IMR-90 (cell line): Measurements from ENCODE around the gene MACC1. TPM values are rescaled to one million over a fixed set of nuclear protein-coding genes. Genes with fewer than 3 reads are reported as not detected.
A peak's percentile ranks its signal among the peaks of the same experiment; 100 is the strongest.

ENCODE experiments used
- ATAC-seq: fragments of 200-7000 bp; cut with Tn5 transposase; 2 replicates; pipeline ENCODE4 v1.9.1; 2020; ENCODE audit warnings: low read depth, mild to moderate bottlenecking, moderate library complexity
- BruUV-seq: library from RNA; stranded (reverse); fragments of 400-500 nt; replicated peaks from 2 replicates; lab custom pipeline; 2021; lab: Mats Ljungman, UMichigan
- CTCF ChIA-PET: fragments of 300-600 bp; formaldehyde crosslinking; extraction: SDS; loops from one replicate; lab custom pipeline; 2021; ENCODE audit warnings: antibody characterized with exemption; lab: Yijun Ruan, JAX
- POLR2A ChIA-PET: fragments of 300-600 bp; sonication (Branson Sonifier 250); formaldehyde crosslinking; loops from one replicate; lab custom pipeline; 2022; ENCODE audit warnings: antibody characterized with exemption; ENCODE audit not compliant: unreplicated experiment; lab: Charles Lee
- DNase-seq: peaks from one replicate; pipeline ENCODE4 v3.0.0; 2013
- H2AFZ ChIP-seq: replicated peaks from 2 replicates; pipeline ENCODE3; 2013; ENCODE audit warnings: low read length, mild to moderate bottlenecking; ENCODE audit not compliant: poor library complexity
- H2AK5ac ChIP-seq: 2 replicates; pipeline ENCODE4 v1.6.1; 2013; ENCODE audit warnings: low read depth, low read length, inconsistent platforms
- H2AK9ac ChIP-seq: replicated peaks from 2 replicates; pipeline ENCODE3; 2013; ENCODE audit warnings: mild to moderate bottlenecking, low read depth, low read length, moderate library complexity; ENCODE audit not compliant: poor library complexity
- H2BK120ac ChIP-seq: 2 replicates; pipeline ENCODE4 v1.6.1; 2013; ENCODE audit warnings: low read depth, low read length, inconsistent platforms
- H2BK15ac ChIP-seq: 3 replicates; pipeline ENCODE4 v1.6.1; 2013; ENCODE audit warnings: low read depth, low read length, inconsistent platforms
- H2BK20ac ChIP-seq: 2 replicates; pipeline ENCODE4 v1.6.1; 2013; ENCODE audit warnings: low read depth, mild to moderate bottlenecking, inconsistent platforms, low read length, moderate library complexity
- H2BK5ac ChIP-seq: 2 replicates; pipeline ENCODE4 v1.6.1; 2013; ENCODE audit warnings: mild to moderate bottlenecking, low read depth, low read length, inconsistent platforms; ENCODE audit not compliant: poor library complexity, severe bottlenecking
- H3K14ac ChIP-seq: replicated peaks from 2 replicates; pipeline ENCODE4 v1.6.1; 2013; ENCODE audit warnings: low read depth, low read length, inconsistent platforms
- H3K18ac ChIP-seq: 2 replicates; pipeline ENCODE4 v1.6.1; 2013; ENCODE audit warnings: low read depth, low read length, control low read depth
- H3K23ac ChIP-seq: 2 replicates; pipeline ENCODE4 v1.6.1; 2013; ENCODE audit warnings: low read depth, low read length, inconsistent platforms
- H3K27ac ChIP-seq: 2 replicates; pipeline ENCODE4 v1.5.1; 2013; ENCODE audit warnings: mild to moderate bottlenecking, control low read depth, low read length; ENCODE audit not compliant: insufficient read depth
- H3K27me3 ChIP-seq: 2 replicates; pipeline ENCODE4 v1.6.1; 2013; ENCODE audit warnings: low read length; ENCODE audit not compliant: control insufficient read depth, insufficient read depth
- H3K36me3 ChIP-seq: 2 replicates; pipeline ENCODE4 v1.6.1; 2013; ENCODE audit warnings: low read length, mixed read lengths; ENCODE audit not compliant: control insufficient read depth, insufficient read depth
- H3K4ac ChIP-seq: 2 replicates; pipeline ENCODE4 v1.6.1; 2013; ENCODE audit warnings: low read depth, low read length, inconsistent platforms
- H3K4me1 ChIP-seq: 2 replicates; pipeline ENCODE4 v1.6.1; 2013; ENCODE audit warnings: low read length, mixed read lengths; ENCODE audit not compliant: control insufficient read depth, insufficient read depth
- H3K4me2 ChIP-seq: 2 replicates; pipeline ENCODE4 v1.6.1; 2013; ENCODE audit warnings: low read depth, mild to moderate bottlenecking, control low read depth, low read length, moderate library complexity
- H3K4me3 ChIP-seq: 2 replicates; pipeline ENCODE4 v1.5.1; 2013; ENCODE audit warnings: low read depth, mild to moderate bottlenecking, control low read depth, low read length, moderate library complexity; ENCODE audit not compliant: insufficient read depth
- H3K56ac ChIP-seq: 2 replicates; pipeline ENCODE4 v1.6.1; 2013; ENCODE audit warnings: low read length, inconsistent platforms; ENCODE audit not compliant: insufficient read depth; ENCODE audit errors: extremely low read depth
- H3K79me1 ChIP-seq, 2 experiments: 2 replicates each; pipeline ENCODE4 v1.6.1; 2013; ENCODE audit warnings: low read length in 2 of 2, inconsistent platforms in 1 of 2, low read depth in 1 of 2
- H3K9ac ChIP-seq: 2 replicates; pipeline ENCODE4 v1.6.1; 2013; ENCODE audit warnings: low read depth, low read length, control low read depth
- H3K9me1 ChIP-seq: 2 replicates; pipeline ENCODE4 v1.6.1; 2013; ENCODE audit warnings: low read length, inconsistent platforms; ENCODE audit not compliant: insufficient read depth
- H3K9me3 ChIP-seq: 2 replicates; pipeline ENCODE4 v1.6.1; 2013; ENCODE audit warnings: low read length; ENCODE audit not compliant: control insufficient read depth, insufficient read depth
- H4K20me1 ChIP-seq: 2 replicates; pipeline ENCODE4 v1.6.1; 2013; ENCODE audit warnings: low read length, inconsistent platforms; ENCODE audit not compliant: insufficient read depth
- H4K5ac ChIP-seq: 2 replicates; pipeline ENCODE4 v1.6.1; 2013; ENCODE audit warnings: mild to moderate bottlenecking, low read depth, low read length, control low read depth
- H4K8ac ChIP-seq, 2 experiments: 2 replicates each; pipeline ENCODE4 v1.6.1; 2013; ENCODE audit warnings: low read depth in 2 of 2, low read length in 2 of 2, control low read depth in 1 of 2, inconsistent platforms in 1 of 2
- H4K91ac ChIP-seq: 2 replicates; pipeline ENCODE4 v1.6.1; 2013; ENCODE audit warnings: low read depth, low read length, inconsistent platforms; ENCODE audit not compliant: insufficient read depth
- CHD1 ChIP-seq: IDR thresholded peaks from 2 replicates; pipeline ENCODE4 v1.6.1; 2012; ENCODE audit warnings: low read depth, low read length, improper control_type of control experiment
- CTCF ChIP-seq: conservative IDR thresholded peaks from 2 replicates; pipeline ENCODE4 v1.5.1; 2012; ENCODE audit warnings: mild to moderate bottlenecking, low read depth, low read length, improper control_type of control experiment
- FOS ChIP-seq: fragments of 150-350 bp; IDR thresholded peaks from 2 replicates; pipeline ENCODE4 v1.6.1; 2016; ENCODE audit warnings: low read depth, low read length
- MAFK ChIP-seq: IDR thresholded peaks from 2 replicates; pipeline ENCODE4 v1.6.1; 2012; ENCODE audit warnings: low read depth, low read length, improper control_type of control experiment
- MAZ ChIP-seq: IDR thresholded peaks from 2 replicates; pipeline ENCODE4 v1.6.1; 2012; ENCODE audit warnings: low read depth, mild to moderate bottlenecking, low read length, improper control_type of control experiment, moderate library complexity, borderline replicate concordance
- MXI1 ChIP-seq: IDR thresholded peaks from 2 replicates; pipeline ENCODE4 v1.6.1; 2012; ENCODE audit warnings: low read depth, mild to moderate bottlenecking, low read length, moderate library complexity, borderline replicate concordance
- RAD21 ChIP-seq: IDR thresholded peaks from 2 replicates; pipeline ENCODE4 v1.6.1; 2012; ENCODE audit warnings: low read length, improper control_type of control experiment
- RCOR1 ChIP-seq: IDR thresholded peaks from 2 replicates; pipeline ENCODE4 v1.6.1; 2012; ENCODE audit warnings: mild to moderate bottlenecking, low read length, improper control_type of control experiment; ENCODE audit not compliant: insufficient replicate concordance
- RFX5 ChIP-seq: IDR thresholded peaks from 2 replicates; pipeline ENCODE4 v1.8.0; 2012; ENCODE audit warnings: low read depth, mild to moderate bottlenecking, low read length, moderate library complexity
- SMC3 ChIP-seq: fragments of 150-350 bp; IDR thresholded peaks from 2 replicates; pipeline ENCODE4 v1.6.1; 2016; ENCODE audit warnings: low read depth, mild to moderate bottlenecking, antibody characterized with exemption, low read length, moderate library complexity
- USF2 ChIP-seq: fragments of 150-350 bp; IDR thresholded peaks from 2 replicates; pipeline ENCODE4 v1.6.1; 2017; ENCODE audit warnings: mild to moderate bottlenecking, antibody characterized with exemption, low read length, low read depth
- WGBS, 2 experiments: methylation state at CpG; one replicate each; pipeline versions ENCODE4 v1.1.5 to v1.1.7; 2013; ENCODE audit warnings: missing lambda C conversion rate in 2 of 2; ENCODE audit not compliant: insufficient read length in 1 of 2; ENCODE audit errors: extremely low coverage in 2 of 2; 5-methylcytosine and 5-hydroxymethylcytosine counted together
- dilution Hi-C: fragments of 300-500 bp; cut with HindIII; formaldehyde crosslinking; loops from one replicate; pipeline ENCODE4 v1.14.3; 2018; ENCODE audit warnings: low sequenced_read_pairs; ENCODE audit not compliant: unreplicated experiment
- in situ Hi-C: fragments of 300-500 bp; cut with MboI; formaldehyde crosslinking; loops from 3 replicates; pipeline ENCODE4 v1.14.3; 2019; ENCODE audit warnings: low sequenced_read_pairs, inconsistent platforms, mixed read lengths
- intact Hi-C: fragments of 100-400 bp; cut with micrococcal nuclease; formaldehyde crosslinking; loops from 2 replicates; pipeline ENCODE4 v1.10.0; 2022
- polyA plus RNA-seq, 3 experiments: library from polyadenylated mRNA; depleted of rRNA; stranded (reverse); fragments of >200 nt; gene quantifications; 2 replicates each; pipeline ENCODE4 v1.2.3, GENCODE V29; 2012; ENCODE audit warnings: low replicate concordance in 1 of 3
- total RNA-seq: library from RNA; depleted of rRNA; stranded (reverse); fragments of >200 nt; gene quantifications from 2 replicates; pipeline ENCODE4 v1.2.3, GENCODE V29; 2012

MACC1 gene
- total and polyA plus RNA-seq, 2 of the 4 experiments (the other 2 are of a cell fraction): under 0.01 TPM; not detected in 1

- no CpG with 5 or more reads among the region's 1 CpG for WGBS, 2 experiments
- Histone ChIP-seq H2AK5ac (no peak overlapping the region), H3K9ac (no peak overlapping the region), H3K4me3 (no peak overlapping the region), H3K9me3 (no peaks in the 10 kb centered on the region), H2AFZ (no peak overlapping the region), H3K18ac (no peak overlapping the region), H3K56ac (no peak overlapping the region), H4K5ac (no peak overlapping the region), H3K27ac (no peak overlapping the region), H3K4ac (no peak overlapping the region), H4K20me1 (no peaks in the 10 kb centered on the region), H3K9me1 (no peaks in the 10 kb centered on the region; the same call in none of the 2 replicates), H2BK15ac (no peak overlapping the region), H3K4me1 (peaks cover 4% of the 10 kb centered on the region; the same call in 1 of the 2 replicates), H3K27me3 (no peaks in the 10 kb centered on the region), H2AK9ac (no peak overlapping the region), H4K91ac (no peak overlapping the region), H2BK5ac (no peak overlapping the region), H3K36me3 (no peaks in the 10 kb centered on the region), H4K8ac (no peak overlapping the region), H3K14ac (no peak overlapping the region), H3K4me2 (no peak overlapping the region), H2BK20ac (peak overlapping the region; percentile 40; the same call in 1 of the 2 replicates), H3K23ac (no peak overlapping the region), H3K79me1 (no peaks in the 10 kb centered on the region), H2BK120ac (no peak overlapping the region)
- dilution Hi-C loops: no loop called here
- ATAC-seq (no peak), DNase-seq (no peak)
- ChIA-PET POLR2A (no interaction called here), CTCF (interaction anchor here (1.1 kb wide), 1 partner anchor 14 kb away, joined by 3 read pairs; no protein-coding TSS in a partner anchor)
- no TSS peak for BruUV-seq
- intact Hi-C loops: no loop called here
- in situ Hi-C loops: no loop called here
- no peak for TF ChIP-seq RFX5
- TF ChIP-seq FOS: no peak
- TF ChIP-seq MAZ: no peak
- TF ChIP-seq CTCF: no peak
- TF ChIP-seq CHD1: no peak
- no peak for TF ChIP-seq RAD21
- TF ChIP-seq MAFK: no peak
- no peak for TF ChIP-seq RCOR1
- no peak for TF ChIP-seq USF2
- no peak for TF ChIP-seq MXI1
- no peak for TF ChIP-seq SMC3
These were observed 9.7 kb upstream of the MACC1 start for GRCh38 chr7:20226860-20227259.
